T-cell (primary cell): Measurements from ENCODE around the gene ATP2B1. TPM values are rescaled to one million over a fixed set of nuclear protein-coding genes. Genes with fewer than 3 reads are reported as not detected.

Source experiments
- ATAC-seq, 4 experiments: fragments of 200-7000 bp in 3 of 4; fragments of 150-1000 bp in 1 of 4; cut with Tn5 transposase; replicated peaks in 1 of 4; 1 replicate in 3 of 4; 2 replicates in 1 of 4; pipeline ENCODE4 v1.10.0; 2021; ENCODE audit warnings: moderate library complexity in 3 of 4, mild to moderate bottlenecking in 2 of 4, moderate number of reproducible peaks in 1 of 4
- CTCF ChIA-PET, 2 donors: fragments of 300-600 bp; sonication (Branson Sonifier 250); formaldehyde crosslinking; loops; one replicate each; lab custom pipeline; 2022; ENCODE audit warnings: antibody characterized with exemption in 2 of 2; lab: Charles Lee
- POLR2A ChIA-PET, 2 donors: fragments of 300-600 bp; sonication (Branson Sonifier 250); formaldehyde crosslinking; loops; one replicate each; lab custom pipeline; 2022; ENCODE audit warnings: antibody characterized with exemption in 2 of 2; lab: Charles Lee
- DNase-seq, 35 experiments: peaks; one replicate each; pipeline versions ENCODE4 v3.0.0 to v3.0.0-alpha.2; 2013 to 2023
- H3K27ac ChIP-seq: one replicate; pipeline ENCODE4 v1.5.1; 2013; ENCODE audit warnings: low read length
- H3K27me3 ChIP-seq, 2 experiments: replicated peaks in 1 of 2; 1 replicate in 1 of 2; 2 replicates in 1 of 2; pipeline versions ENCODE4 v1.6.1 to v1.7.0; 2013; ENCODE audit warnings: low read length in 1 of 2, mixed read lengths in 1 of 2; ENCODE audit not compliant: control insufficient read depth in 2 of 2, insufficient read depth in 2 of 2; ENCODE audit errors: extremely low read depth in 1 of 2
- H3K36me3 ChIP-seq, 2 donors: 1 replicate in 1 of 2; 2 replicates in 1 of 2; pipeline versions ENCODE4 v1.6.1 to v1.7.0; 2013; ENCODE audit warnings: low read length in 1 of 2; ENCODE audit not compliant: control insufficient read depth in 2 of 2, insufficient read depth in 1 of 2; ENCODE audit errors: extremely low read depth in 1 of 2
- H3K4me1 ChIP-seq, 2 experiments: 1 replicate in 1 of 2; 2 replicates in 1 of 2; pipeline versions ENCODE4 v1.6.1 to v1.7.0; 2013; ENCODE audit warnings: low read length in 2 of 2, mixed read lengths in 1 of 2; ENCODE audit not compliant: insufficient read depth in 2 of 2, control insufficient read depth in 1 of 2; ENCODE audit errors: extremely low read depth in 1 of 2
- H3K4me3 ChIP-seq, 2 donors: 1 replicate in 1 of 2; 2 replicates in 1 of 2; pipeline versions ENCODE4 v1.5.1 to v1.7.0; 2013; ENCODE audit warnings: mild to moderate bottlenecking in 2 of 2, low read length in 1 of 2, moderate library complexity in 1 of 2; ENCODE audit not compliant: control insufficient read depth in 1 of 2; ENCODE audit errors: extremely low read depth in 1 of 2
- H3K9me3 ChIP-seq: 2 replicates; pipeline ENCODE4 v1.7.0; 2013
- H3K27ac Mint-ChIP-seq, 2 donors: one replicate each; pipeline ENCODE4 v1.8.0; 2020 to 2021; ENCODE audit warnings: mild to moderate bottlenecking in 2 of 2, mixed read lengths in 2 of 2
- H3K27me3 Mint-ChIP-seq, 2 donors: one replicate each; pipeline ENCODE4 v1.8.0; 2021 to 2022; ENCODE audit warnings: mixed read lengths in 2 of 2
- H3K36me3 Mint-ChIP-seq: one replicate; pipeline ENCODE4 v1.8.0; 2021; ENCODE audit warnings: mixed read lengths
- H3K4me1 Mint-ChIP-seq, 3 donors: one replicate each; pipeline ENCODE4 v1.8.0; 2020 to 2022; ENCODE audit warnings: mixed read lengths in 3 of 3, mild to moderate bottlenecking in 1 of 3
- H3K4me3 Mint-ChIP-seq, 3 donors: one replicate each; pipeline ENCODE4 v1.8.0; 2020 to 2022; ENCODE audit warnings: mild to moderate bottlenecking in 3 of 3, mixed read lengths in 3 of 3, moderate library complexity in 3 of 3
- H3K9me3 Mint-ChIP-seq, 3 donors: one replicate each; pipeline ENCODE4 v1.8.0; 2020 to 2022; ENCODE audit warnings: mixed read lengths in 3 of 3
- WGBS: methylation state at CpG from one replicate; pipeline ENCODE4 v1.1.5; 2013; ENCODE audit warnings: missing lambda C conversion rate; ENCODE audit not compliant: insufficient coverage; 5-methylcytosine and 5-hydroxymethylcytosine counted together
- total RNA-seq, 35 experiments: library from RNA in 6 of 35; stranded (reverse) in 6 of 35; fragments of 120-200 nt in 1 of 35; gene quantifications; one replicate each; pipeline versions ENCODE4 v1.2.1 to v1.2.4 and lab custom pipeline; 2013 to 2026

The ATP2B1 gene
- total RNA-seq, 5 donors from 2014 or later (not counting 1 experiment from before 2014, with no cell fraction given): 38.3 to 104 (median 44.4) TPM

GRCh38 chr12:89697296-89697695 is 11.3 kb downstream of the ATP2B1 start:
- peaks cover 9% of the 10 kb centered on the region for H3K36me3 Mint-ChIP-seq
- Histone ChIP-seq H3K4me1 (peaks cover 9 to 18% of the 10 kb centered on the region in 2 experiments), H3K4me3 (no peak overlapping the region), H3K27ac (no peak overlapping the region), H3K27me3 (no peaks in the 10 kb centered on the region), H3K9me3 (no peaks in the 10 kb centered on the region), H3K36me3 (no peaks in the 10 kb centered on the region)
- ATAC-seq (no peak), DNase-seq (no peak)
- H3K4me1 Mint-ChIP-seq: peaks cover 84 to 88% (median 88%) of the 10 kb centered on the region in 3 donors
- ChIA-PET CTCF (interaction anchor here in 1 of 2 donors (1.6 kb wide), 1 partner anchor 12 kb away, joined by 4 read pairs; the partner anchor contains the start of gene ATP2B1), POLR2A (interaction anchor here in 1 of 2 donors (0.6 to 3.2 kb wide), 4 partner anchors 8 to 407 kb away, joined by 3 to 33 read pairs (median 12); partner anchors contain the start of gene ATP2B1)
- no peak overlapping the region for H3K4me3 Mint-ChIP-seq
- H3K27me3 Mint-ChIP-seq: no peaks in the 10 kb centered on the region
- no peaks in the 10 kb centered on the region for H3K9me3 Mint-ChIP-seq
- H3K27ac Mint-ChIP-seq: no peak overlapping the region

DNA sequence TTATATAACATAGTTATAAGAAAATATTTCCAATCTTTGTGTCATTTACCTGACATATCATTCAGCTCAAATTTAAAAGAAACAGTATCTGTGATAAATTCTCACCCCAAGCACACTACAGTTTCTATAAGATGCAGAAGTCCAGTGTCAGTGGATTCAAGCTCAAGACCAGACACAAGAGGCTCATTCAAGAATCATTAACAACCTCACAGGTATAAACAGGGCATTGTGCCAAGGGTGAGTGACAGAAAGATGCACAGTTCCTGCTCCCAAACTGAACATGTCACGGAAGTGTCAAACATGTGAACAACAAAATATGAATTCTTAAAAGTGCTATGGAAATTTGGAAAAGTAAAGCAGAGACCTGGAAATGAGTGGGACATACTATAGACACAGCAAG is 12.8 kb downstream of the ATP2B1 start:
- ChIA-PET CTCF (interaction anchor here in 1 of 2 donors (0.9 kb wide), 1 partner anchor 13 kb away, joined by 5 read pairs; the partner anchor contains the start of gene ATP2B1), POLR2A (interaction anchor here in 1 of 2 donors (0.5 to 3.2 kb wide), 4 partner anchors 9 to 56 kb away, joined by 3 to 33 read pairs (median 4); partner anchors contain the start of gene ATP2B1)
- Mint-ChIP-seq H3K9me3 (no peaks in the 10 kb centered on the region), H3K36me3 (peaks cover 9% of the 10 kb centered on the region), H3K4me1 (peaks cover 82 to 88% (median 88%) of the 10 kb centered on the region in 3 donors), H3K27me3 (no peaks in the 10 kb centered on the region), H3K4me3 (no peak overlapping the region), H3K27ac (no peak overlapping the region)
- Histone ChIP-seq H3K36me3 (no peaks in the 10 kb centered on the region), H3K9me3 (no peaks in the 10 kb centered on the region), H3K27me3 (no peaks in the 10 kb centered on the region), H3K4me3 (no peak overlapping the region), H3K4me1 (peaks cover 9 to 18% of the 10 kb centered on the region in 2 experiments), H3K27ac (no peak overlapping the region)
- DNase-seq: no peak
- ATAC-seq: no peak
- no CpG with 5 or more reads among the region's 1 CpG for WGBS

DNA sequence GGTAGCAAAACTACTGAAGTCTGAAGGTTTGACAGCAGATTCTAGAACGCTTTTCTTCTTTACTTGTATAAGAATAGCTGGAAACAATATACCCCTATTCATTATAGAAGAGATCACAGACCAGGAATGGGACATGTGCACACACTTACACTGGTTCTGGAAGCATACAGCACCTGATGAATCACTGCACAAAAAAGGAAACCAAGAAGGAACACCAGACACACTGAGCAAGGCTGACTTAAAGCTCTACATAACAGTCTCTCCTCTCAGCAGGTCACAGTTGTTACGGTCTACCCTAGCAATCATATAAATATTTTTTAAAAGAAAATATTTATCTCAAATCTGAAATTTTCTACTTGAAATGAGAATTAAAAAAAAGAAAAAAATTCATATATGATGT is 13.5 kb downstream of the ATP2B1 start:
- Histone ChIP-seq H3K9me3 (no peaks in the 10 kb centered on the region), H3K27ac (no peak overlapping the region), H3K27me3 (no peaks in the 10 kb centered on the region), H3K4me1 (peaks cover 8 to 23% of the 10 kb centered on the region in 2 experiments), H3K36me3 (no peaks in the 10 kb centered on the region), H3K4me3 (no peak overlapping the region)
- H3K4me1 Mint-ChIP-seq: peaks cover 82 to 86% (median 86%) of the 10 kb centered on the region in 3 donors
- WGBS: no CpG with 5 or more reads among the region's 2 CpGs
- DNase-seq (no peak), ATAC-seq (peak in 2 of 4 experiments; percentile 31 to 40)
- ChIA-PET POLR2A (interaction anchor here (0.6 to 3.2 kb wide), 7 partner anchors 8 to 659 kb away, joined by 3 to 33 read pairs (median 4); partner anchors contain the start of gene ATP2B1 (in 1 of the 2)), CTCF (interaction anchor here (0.6 to 0.9 kb wide), 4 partner anchors 10 to 655 kb away, joined by 3 to 5 read pairs (median 4); partner anchors contain the start of gene ATP2B1 (in 1 of the 2))
- H3K27me3 Mint-ChIP-seq: no peaks in the 10 kb centered on the region
- no peaks in the 10 kb centered on the region for H3K9me3 Mint-ChIP-seq
- peaks cover 6% of the 10 kb centered on the region for H3K36me3 Mint-ChIP-seq
- no peak overlapping the region for H3K4me3 Mint-ChIP-seq
- H3K27ac Mint-ChIP-seq: no peak overlapping the region

DNA sequence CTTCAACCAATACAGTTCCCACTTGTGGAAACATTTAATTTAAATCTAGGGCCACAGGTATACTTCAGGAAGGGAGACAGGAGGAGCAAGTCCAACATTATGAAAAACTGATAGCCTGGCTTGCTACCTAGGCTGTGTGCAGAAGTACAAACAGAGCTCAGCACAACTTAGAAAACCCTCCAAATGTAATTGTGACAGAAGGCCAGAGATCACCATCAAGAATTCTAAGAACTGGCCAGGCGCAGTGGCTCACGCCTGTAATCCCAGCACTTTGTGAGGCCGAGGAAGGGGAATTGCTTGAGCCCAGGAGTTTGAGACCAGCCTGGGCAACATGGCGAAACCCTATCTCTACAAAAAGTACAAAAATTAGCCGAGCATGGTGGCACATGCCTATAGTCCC is 14.1 kb downstream of the ATP2B1 start:
- H3K9me3 Mint-ChIP-seq: no peaks in the 10 kb centered on the region
- H3K27ac Mint-ChIP-seq: no peak overlapping the region
- Histone ChIP-seq H3K27ac (no peak overlapping the region), H3K4me1 (peaks cover 3 to 24% of the 10 kb centered on the region in 2 experiments), H3K27me3 (no peaks in the 10 kb centered on the region), H3K4me3 (no peak overlapping the region), H3K36me3 (no peaks in the 10 kb centered on the region), H3K9me3 (no peaks in the 10 kb centered on the region)
- DNase-seq: no peak
- CTCF ChIA-PET: interaction anchor here in 1 of 2 donors (0.8 kb wide), 1 partner anchor 10 kb away, joined by 3 read pairs; no protein-coding TSS in a partner anchor
- no peaks in the 10 kb centered on the region for H3K27me3 Mint-ChIP-seq
- 100% methylated on average over 4 of the region's 5 CpGs for WGBS
- H3K4me3 Mint-ChIP-seq: no peak overlapping the region
- POLR2A ChIA-PET: interaction anchor here in 1 of 2 donors (0.7 to 3.2 kb wide), 3 partner anchors 8 to 13 kb away, joined by 3 to 33 read pairs (median 3); partner anchors contain the start of gene ATP2B1
- ATAC-seq: no peak
- peaks cover 6% of the 10 kb centered on the region for H3K36me3 Mint-ChIP-seq
- peaks cover 83 to 89% (median 88%) of the 10 kb centered on the region in 3 donors for H3K4me1 Mint-ChIP-seq

DNA sequence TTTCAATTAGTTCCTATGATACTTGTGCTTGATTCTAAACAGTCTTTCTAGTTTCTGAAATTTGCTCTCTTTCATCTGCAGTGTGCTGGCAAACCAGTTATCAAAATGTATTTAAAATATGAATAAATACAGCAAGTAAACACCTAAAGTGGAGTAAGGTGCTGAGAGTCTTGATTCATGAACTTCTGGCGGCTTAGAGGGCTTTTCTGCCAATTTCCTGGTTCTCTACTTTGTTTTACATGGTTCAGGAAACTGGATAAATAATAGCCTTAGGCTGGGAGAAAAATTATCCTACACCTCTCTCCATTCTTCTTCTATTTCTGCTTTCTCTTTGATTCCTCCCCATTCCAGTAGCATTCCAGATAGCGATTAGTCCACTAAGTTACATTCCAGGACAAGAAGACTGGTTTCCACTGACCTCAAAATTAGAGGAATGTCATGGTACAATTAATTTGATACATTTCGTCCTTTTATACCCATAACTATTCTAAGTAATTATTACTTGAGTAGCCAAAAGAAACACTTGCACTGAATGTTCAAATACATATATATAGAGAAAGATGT is 14.9 kb downstream of the ATP2B1 start:
- H3K36me3 Mint-ChIP-seq: peaks cover 4% of the 10 kb centered on the region
- H3K4me3 Mint-ChIP-seq: no peak overlapping the region

GRCh38 chr12:89692439-89692838 is 16.2 kb downstream of the ATP2B1 start:
- ATAC-seq: no peak
- Mint-ChIP-seq H3K27ac (no peak overlapping the region), H3K9me3 (no peaks in the 10 kb centered on the region), H3K27me3 (no peaks in the 10 kb centered on the region), H3K4me3 (no peak overlapping the region), H3K4me1 (peaks cover 73 to 87% (median 86%) of the 10 kb centered on the region in 3 donors), H3K36me3 (no peaks in the 10 kb centered on the region)
- no peak for DNase-seq
- no peaks in the 10 kb centered on the region for H3K36me3 ChIP-seq
- H3K4me3 ChIP-seq: no peak overlapping the region
- H3K27ac ChIP-seq: no peak overlapping the region
- CTCF ChIA-PET: interaction anchor here (0.5 to 0.6 kb wide), 2 partner anchors 110 to 265 kb away, joined by 3 read pairs; no protein-coding TSS in a partner anchor
- no peaks in the 10 kb centered on the region for H3K9me3 ChIP-seq
- H3K4me1 ChIP-seq: peaks cover 3 to 26% of the 10 kb centered on the region in 2 experiments
- POLR2A ChIA-PET: interaction anchor here in 1 of 2 donors (0.6 to 1.1 kb wide), 3 partner anchors 19 to 126 kb away, joined by 3 to 4 read pairs (median 3); no protein-coding TSS in a partner anchor
- WGBS: no CpG with 5 or more reads among the region's 1 CpG
- no peaks in the 10 kb centered on the region for H3K27me3 ChIP-seq

More for the DNA sequence above, 14.9 kb downstream of the ATP2B1 start:
- Histone ChIP-seq H3K4me1 (peaks cover 6 to 26% of the 10 kb centered on the region in 2 experiments), H3K36me3 (no peaks in the 10 kb centered on the region), H3K4me3 (no peak overlapping the region), H3K27me3 (no peaks in the 10 kb centered on the region), H3K9me3 (no peaks in the 10 kb centered on the region), H3K27ac (no peak overlapping the region)
- H3K27ac Mint-ChIP-seq: no peak overlapping the region
- DNase-seq (no peak), ATAC-seq (no peak)
- H3K4me1 Mint-ChIP-seq: peaks cover 84 to 90% (median 88%) of the 10 kb centered on the region in 3 donors
- POLR2A ChIA-PET: no interaction called here
- H3K27me3 Mint-ChIP-seq: no peaks in the 10 kb centered on the region
- CTCF ChIA-PET: interaction anchor here in 1 of 2 donors (0.5 kb wide), 2 partner anchors 23 to 68 kb away, joined by 4 to 9 read pairs; no protein-coding TSS in a partner anchor
- no CpG with 5 or more reads among the region's 3 CpGs for WGBS
- no peaks in the 10 kb centered on the region for H3K9me3 Mint-ChIP-seq
